HG02759 (cell line): ENCODE results near the gene ATP1B3.
A peak's percentile ranks its signal among the peaks of the same experiment; 100 is the strongest.
"Not testable (repeated sequence)": the region's sequence is repeated elsewhere in the genome, so short reads cannot be mapped to it uniquely, and the experiment has no call there.

Experiments
- ATAC-seq: cut with Tn5 transposase; IDR thresholded peaks from one replicate; pipeline ENCODE4 v1.9.1; 2021; ENCODE audit warnings: mild to moderate bottlenecking, moderate library complexity; ENCODE audit not compliant: unreplicated experiment

Gene ATP1B3

GRCh38 chr3:141860086-141860669 is 16.3 kb upstream of the ATP1B3 start:
- ATAC-seq: no peak

GRCh38 chr3:141860766-141861513 is 15.5 kb upstream of the ATP1B3 start:
- ATAC-seq: no peak

GRCh38 chr3:141862279-141862816 is 14.1 kb upstream of the ATP1B3 start:
- no peak for ATAC-seq

- no peak for ATAC-seq
These were observed 13.0 kb upstream of the ATP1B3 start for GRCh38 chr3:141863491-141863890.

- no peak for ATAC-seq
These were observed 12.0 kb upstream of the ATP1B3 start for GRCh38 chr3:141864281-141864970.

- no peak for ATAC-seq
These were observed 11.3 kb upstream of the ATP1B3 start for GRCh38 chr3:141865101-141865500.

GRCh38 chr3:141870091-141870687 is 6.3 kb upstream of the ATP1B3 start:
- ATAC-seq: no peak

- ATAC-seq: peak; percentile 47
These were observed 1.0 kb upstream of the ATP1B3 start for GRCh38 chr3:141875374-141875892.

- ATAC-seq: peak; percentile 48
These were observed 506 bp upstream of the ATP1B3 start for GRCh38 chr3:141875893-141876380.

GRCh38 chr3:141876891-141877621 is 613 bp downstream of the ATP1B3 start:
- ATAC-seq: peak; percentile 25

- no peak for ATAC-seq
These were observed 1.5 kb downstream of the ATP1B3 start for GRCh38 chr3:141877911-141878310.

GRCh38 chr3:141878326-141878725 is 1.9 kb downstream of the ATP1B3 start:
- ATAC-seq: no peak

- ATAC-seq: no peak
These were observed 2.4 kb downstream of the ATP1B3 start for GRCh38 chr3:141878817-141879216.

- ATAC-seq: no peak
These were observed 5.3 kb downstream of the ATP1B3 start for GRCh38 chr3:141881702-141882101.

GRCh38 chr3:141887051-141887450 is 10.6 kb downstream of the ATP1B3 start:
- no peak for ATAC-seq

- ATAC-seq: not testable (repeated sequence)
These were observed 12.1 kb downstream of the ATP1B3 start for GRCh38 chr3:141888548-141888947.

GRCh38 chr3:141894524-141895176 is 18.2 kb downstream of the ATP1B3 start:
- no peak for ATAC-seq

- no peak for ATAC-seq
These were observed 19.3 kb downstream of the ATP1B3 start for GRCh38 chr3:141895731-141896130.

- no peak for ATAC-seq
These were observed 22.5 kb downstream of the ATP1B3 start for GRCh38 chr3:141898908-141899307.

GRCh38 chr3:141900343-141900742 is 23.9 kb downstream of the ATP1B3 start:
- ATAC-seq: no peak
